Stimulated activated CD8-positive, alpha-beta memory T cell treated with anti-CD3 and anti-CD28 coated beads, Interleukin-12 subunit alpha, Interleukin-12 subunit beta, amount 100 ng/mL, for 4 hours (primary cell): ENCODE data around the gene DCTPP1.

Experiments used
- DNase-seq: peaks from one replicate; pipeline ENCODE4 v3.0.0-alpha.2; 2020; ENCODE audit warnings: low read depth

Gene DCTPP1

GRCh38 chr16:30381291-30382041, 48.4 kb downstream of the DCTPP1 start:
- DNase-seq: no peak

GRCh38 chr16:30380803-30381208, 49.0 kb downstream of the DCTPP1 start:
- no peak for DNase-seq

- DNase-seq: no peak
These were observed 49.6 kb downstream of the DCTPP1 start for GRCh38 chr16:30380072-30380802.

GRCh38 chr16:30379158-30379783, 50.6 kb downstream of the DCTPP1 start:
- no peak for DNase-seq

GRCh38 chr16:30378236-30379157, 51.3 kb downstream of the DCTPP1 start:
- DNase-seq: peak; percentile 99

- peak; percentile 78 for DNase-seq
These were observed 52.0 kb downstream of the DCTPP1 start for GRCh38 chr16:30377812-30378235.

GRCh38 chr16:30377050-30377811, 52.6 kb downstream of the DCTPP1 start:
- DNase-seq: no peak

GRCh38 chr16:30376461-30376902, 53.3 kb downstream of the DCTPP1 start:
- no peak for DNase-seq

GRCh38 chr16:30375864-30376263, 54.0 kb downstream of the DCTPP1 start:
- DNase-seq: no peak

- DNase-seq: no peak
These were observed 55.3 kb downstream of the DCTPP1 start, which contains the start of gene MYL11 for GRCh38 chr16:30374538-30374937. TSS of gene MYL11 (plus strand) at chr16:30374802. CDS start at chr16:30374858, 56 bp downstream.
